OCI-M1 (cell line): ENCODE data around the gene EFEMP2.
"Not testable (repeated sequence)": the region's sequence is repeated elsewhere in the genome, so short reads cannot be mapped to it uniquely, and the experiment has no call there.

Experiments
- DNase-seq: peaks from one replicate; lab custom pipeline; 2025; lab: John Stamatoyannopoulos, UW

Gene EFEMP2

DNA sequence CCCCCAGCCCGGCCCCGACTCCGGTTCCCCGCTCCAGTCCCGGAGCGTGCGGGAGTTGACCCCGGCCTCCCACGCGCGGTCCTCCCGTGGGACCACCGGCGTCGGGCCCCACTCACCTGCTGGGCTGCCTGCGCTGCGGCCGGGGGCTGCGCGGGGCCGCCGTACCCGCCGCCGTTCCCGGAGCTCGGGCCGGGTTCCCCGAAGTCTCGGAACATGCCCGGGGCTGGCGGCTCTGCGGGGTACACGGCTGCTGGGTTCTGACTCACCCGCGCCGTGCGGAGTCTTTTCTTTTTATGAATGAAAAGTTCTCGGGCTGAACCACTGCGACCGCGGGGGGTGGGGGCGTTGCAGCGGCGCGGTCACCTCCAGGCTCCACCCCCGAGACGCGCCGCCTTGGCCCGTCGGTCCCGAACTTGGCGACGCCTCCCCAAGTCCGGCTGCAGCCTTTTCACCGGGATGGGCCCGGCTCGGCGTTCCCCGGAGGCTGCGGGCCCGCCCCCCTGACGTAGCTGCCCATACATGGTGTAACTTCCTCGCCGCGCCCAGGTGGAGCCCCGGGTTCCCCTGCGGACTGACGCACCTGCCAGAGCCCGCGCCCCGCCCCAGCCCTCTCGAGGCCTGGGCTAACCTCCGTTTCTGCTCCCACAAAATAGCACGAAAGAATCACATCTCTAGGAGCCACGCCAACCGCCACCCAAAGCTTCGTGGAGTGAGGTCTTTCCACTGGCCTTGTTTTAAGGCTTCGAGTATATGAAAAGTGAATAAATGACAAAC lies 27.7 kb upstream of the EFEMP2 start, which contains the start of gene FOSL1:
Gene FOSL1 (minus strand): TSS at position 264 of the 774 bp plus-strand sequence. CDS start 49 bp downstream, at position 215.
- peak; percentile 94 for DNase-seq

GRCh38 chr11:65899356-65900124 lies 26.9 kb upstream of the EFEMP2 start:
- DNase-seq: peak; percentile 78

DNA sequence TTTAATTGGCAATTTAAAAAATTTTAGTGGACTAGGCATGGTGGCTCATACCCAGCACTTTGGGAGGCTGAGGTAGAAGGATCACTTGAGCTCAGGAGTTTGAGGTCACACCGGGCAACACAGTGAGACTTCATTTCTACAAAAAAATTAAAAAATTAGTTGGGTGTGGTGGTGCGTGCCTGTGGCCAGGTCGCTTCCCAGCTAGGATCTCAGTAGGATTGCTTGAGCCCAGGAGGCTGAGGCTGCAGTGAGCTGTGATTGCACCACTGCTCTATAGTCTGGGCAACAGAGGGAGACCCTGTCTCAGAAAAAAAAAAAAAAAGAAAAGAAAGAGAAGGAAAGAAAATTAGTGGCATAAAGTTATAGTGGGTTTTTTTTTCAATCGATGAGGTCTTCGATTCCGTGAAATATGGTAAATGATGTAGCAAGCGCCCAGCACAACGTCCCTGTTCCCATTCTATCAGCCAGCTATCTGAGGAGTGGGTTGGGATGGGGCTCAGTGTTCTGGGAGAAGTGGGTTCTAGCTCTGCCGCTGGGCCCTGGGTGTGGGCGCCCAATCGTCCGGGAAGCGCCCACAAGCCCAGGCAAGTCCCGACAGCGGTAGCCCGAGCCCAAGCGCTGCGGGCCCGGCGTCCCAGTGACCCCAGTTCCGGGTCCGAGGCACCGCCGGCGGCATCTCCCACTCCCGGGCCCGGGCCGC lies 26.2 kb upstream of the EFEMP2 start:
- DNase-seq: no peak

DNA sequence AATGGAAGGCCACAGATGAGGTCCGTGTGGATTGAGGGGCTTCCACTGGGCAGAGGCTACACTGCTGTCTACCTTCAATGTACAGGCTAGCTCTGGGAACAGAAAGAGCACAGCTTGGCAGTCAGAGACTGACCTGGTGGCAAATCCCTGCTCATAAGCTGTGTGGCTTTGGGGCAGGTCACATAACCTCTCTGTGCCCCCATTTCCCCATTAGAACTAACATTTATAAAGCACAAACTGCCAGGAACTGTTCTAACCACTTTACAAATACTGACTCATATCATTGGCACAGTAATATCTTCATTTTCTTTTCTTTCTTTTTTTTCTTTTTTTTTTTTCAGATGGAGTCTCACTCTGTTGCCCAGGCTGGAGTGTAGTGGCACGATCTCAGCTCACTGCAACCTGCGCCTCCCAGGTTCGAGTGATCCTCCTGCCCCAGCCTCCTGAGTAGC lies 24.4 kb upstream of the EFEMP2 start:
- no peak for DNase-seq

DNA sequence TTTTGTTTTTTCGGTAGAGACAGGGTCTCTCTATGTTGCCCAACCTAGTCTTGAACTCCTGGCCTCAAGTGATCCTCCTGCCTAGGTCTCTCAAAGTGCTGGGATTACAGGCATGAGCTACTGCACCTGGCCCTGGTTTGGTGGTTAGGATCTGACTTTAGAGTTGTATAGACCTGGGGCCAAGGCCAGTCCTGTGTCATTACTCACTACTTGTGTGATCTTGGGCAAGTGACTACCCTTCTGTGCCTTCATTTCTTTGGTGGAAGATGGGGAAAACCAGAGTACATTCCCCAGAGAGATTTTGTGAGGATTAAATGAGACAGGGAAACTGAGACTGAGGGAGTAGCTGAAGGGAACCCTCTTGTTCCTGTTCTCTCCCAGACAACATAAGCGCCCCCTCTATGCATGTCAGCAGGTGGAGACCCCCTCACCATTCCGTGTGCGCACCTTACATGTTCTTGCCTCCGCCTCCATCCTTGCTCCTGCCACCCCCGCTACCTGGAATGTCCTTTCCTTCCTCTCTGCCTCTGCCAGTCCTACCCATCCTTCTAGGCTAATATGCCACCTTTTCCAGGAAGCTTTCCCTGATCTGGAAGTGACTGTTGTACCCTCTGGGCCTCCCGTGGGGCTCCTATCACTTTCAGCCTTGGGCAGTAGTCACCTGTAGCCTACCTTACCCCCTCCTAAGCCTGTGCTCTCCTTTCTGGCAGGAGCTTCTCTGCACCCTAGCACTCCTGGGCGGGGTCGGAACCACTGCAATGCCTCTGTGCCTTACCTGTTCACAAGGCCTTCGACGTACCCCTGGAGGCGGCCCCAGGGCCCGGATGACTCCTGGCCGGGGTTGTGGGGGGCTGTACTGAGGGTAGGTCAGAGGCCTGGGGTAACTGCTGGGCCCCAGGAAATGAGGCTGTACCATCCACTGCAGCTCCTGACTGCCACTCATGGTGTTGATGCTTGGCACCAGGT lies 23.7 kb upstream of the EFEMP2 start:
- no peak for DNase-seq

- DNase-seq: no peak
Observed at GRCh38 chr11:65895482-65895981, 22.9 kb upstream of the EFEMP2 start.

- no peak for DNase-seq
Observed at GRCh38 chr11:65894034-65894591, 21.5 kb upstream of the EFEMP2 start.

- no peak for DNase-seq
Observed at GRCh38 chr11:65892661-65893317, 20.2 kb upstream of the EFEMP2 start.

- not testable (repeated sequence) for DNase-seq
Observed at GRCh38 chr11:65892137-65892540, 19.5 kb upstream of the EFEMP2 start.

- peak; percentile 70 for DNase-seq
Observed at GRCh38 chr11:65891219-65892136, 18.9 kb upstream of the EFEMP2 start.

DNA sequence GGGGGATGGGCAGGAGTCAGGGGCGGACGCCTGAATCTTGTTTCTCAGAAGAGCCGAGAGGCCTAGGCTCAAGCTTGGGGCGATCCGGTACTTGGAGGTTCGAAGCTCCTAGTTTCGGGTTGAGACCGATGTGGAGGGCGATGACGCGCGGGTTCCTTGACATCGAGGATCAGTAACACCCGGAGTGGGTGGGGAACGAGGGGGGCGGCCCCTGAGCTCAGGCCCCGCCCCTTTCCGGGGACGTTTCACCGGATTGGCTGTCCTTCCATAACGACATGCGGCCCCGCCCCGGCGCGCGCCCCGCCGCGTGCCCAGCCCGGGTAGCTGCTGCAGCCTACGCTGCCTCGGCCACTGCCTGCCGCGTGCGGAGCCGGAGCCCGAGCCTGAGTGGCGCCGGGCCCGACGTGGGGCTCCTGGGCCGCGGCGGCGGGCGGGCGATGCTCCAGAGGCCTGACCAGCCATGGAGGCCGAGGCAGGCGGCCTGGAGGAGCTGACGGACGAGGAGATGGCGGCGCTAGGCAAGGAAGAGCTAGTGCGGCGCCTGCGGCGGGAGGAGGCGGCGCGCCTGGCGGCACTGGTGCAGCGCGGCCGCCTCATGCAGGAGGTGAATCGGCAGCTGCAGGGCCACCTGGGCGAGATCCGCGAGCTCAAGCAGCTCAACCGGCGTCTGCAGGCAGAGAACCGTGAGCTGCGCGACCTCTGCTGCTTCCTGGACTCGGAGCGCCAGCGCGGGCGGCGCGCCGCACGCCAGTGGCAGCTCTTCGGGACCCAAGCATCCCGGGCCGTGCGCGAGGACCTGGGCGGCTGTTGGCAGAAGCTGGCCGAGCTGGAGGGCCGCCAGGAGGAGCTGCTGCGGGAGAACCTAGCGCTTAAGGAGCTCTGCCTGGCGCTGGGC lies 18.0 kb upstream of the EFEMP2 start, which contains the start of gene CCDC85B:
Gene CCDC85B (plus strand): TSS at position 350 of the 895 bp plus-strand sequence. CDS start 111 bp downstream, at position 461.
- peak; percentile 97 for DNase-seq

DNA sequence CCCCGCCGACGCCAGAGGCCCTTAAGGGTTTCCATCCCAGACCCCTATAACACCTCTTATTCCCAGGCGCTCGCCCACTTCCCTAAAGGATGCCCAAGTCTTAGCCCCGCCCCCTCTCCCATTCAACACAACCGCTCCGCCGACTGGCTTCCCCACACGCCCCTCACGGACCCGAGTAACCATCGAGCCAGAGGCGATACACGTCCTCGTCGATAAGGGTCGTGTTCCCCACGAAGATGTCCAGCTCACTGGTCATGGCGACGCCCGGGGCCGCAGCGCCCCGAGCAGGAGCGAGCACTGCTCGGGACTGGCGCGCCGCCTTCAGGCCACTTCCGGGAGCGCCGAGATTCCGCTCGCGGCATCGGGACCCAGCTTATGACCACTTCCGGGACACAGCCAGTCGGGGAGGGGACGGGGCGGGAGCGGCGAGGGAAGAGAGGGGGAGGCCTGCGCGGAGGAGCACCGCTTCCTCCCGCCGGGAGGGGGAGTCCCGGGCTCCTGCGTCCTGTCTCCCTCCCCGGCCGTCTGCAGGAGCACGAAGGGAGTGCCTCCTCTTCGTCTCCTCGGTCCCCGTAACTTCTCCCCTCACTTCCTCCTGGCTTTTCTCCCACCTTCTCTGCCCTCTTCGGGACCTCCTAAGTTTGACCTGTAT lies 15.7 kb upstream of the EFEMP2 start, which contains the start of gene FIBP:
Gene FIBP (minus strand): TSS at position 309 of the 652 bp plus-strand sequence. CDS start 53 bp downstream, at position 256.
- DNase-seq: peak; percentile 98

- DNase-seq: no peak
Observed at GRCh38 chr11:65887723-65888162, 15.1 kb upstream of the EFEMP2 start.

DNA sequence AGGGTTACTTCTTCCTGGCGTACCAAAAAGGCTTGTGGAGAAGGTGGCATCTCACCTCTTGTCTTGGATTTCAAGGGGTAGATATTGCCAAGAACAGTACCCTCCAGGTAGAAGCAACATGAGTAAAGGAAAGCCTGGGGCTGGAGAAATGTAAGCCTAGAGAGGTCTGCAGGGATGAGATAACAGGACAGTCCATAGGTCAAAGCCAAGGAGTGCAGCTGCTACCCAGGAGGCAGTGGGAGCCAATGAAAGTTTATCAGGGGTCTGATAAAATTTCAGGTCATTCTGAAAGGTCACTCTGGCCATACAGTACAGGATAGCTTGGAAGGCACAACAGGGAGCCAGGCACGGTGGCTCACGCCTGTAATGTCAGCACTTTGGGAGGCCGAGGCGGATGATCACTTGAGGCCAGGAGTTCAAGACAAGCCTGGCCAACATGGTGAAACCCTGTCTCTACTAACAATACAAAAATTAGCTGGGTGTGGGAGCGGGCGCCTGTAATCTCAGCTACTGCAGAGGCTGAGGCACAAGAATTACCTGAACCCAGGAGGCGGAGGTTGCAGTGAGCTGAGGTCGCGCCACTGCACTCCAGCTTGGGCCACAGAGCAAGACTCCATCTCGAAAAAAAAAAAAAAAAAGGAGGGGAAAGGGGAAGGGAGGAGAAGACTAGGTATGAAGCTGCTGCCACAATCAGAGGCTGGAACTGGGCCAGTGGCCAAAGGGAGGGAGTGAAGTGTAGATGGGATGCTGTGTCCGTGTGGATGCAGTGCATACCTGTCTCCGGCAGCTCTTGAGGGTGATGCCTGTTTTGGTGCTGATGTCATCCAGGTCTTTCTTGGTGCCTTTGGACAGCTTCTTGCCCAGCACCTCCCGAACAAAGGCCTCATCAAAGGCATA lies 14.5 kb upstream of the EFEMP2 start:
- no peak for DNase-seq

DNA sequence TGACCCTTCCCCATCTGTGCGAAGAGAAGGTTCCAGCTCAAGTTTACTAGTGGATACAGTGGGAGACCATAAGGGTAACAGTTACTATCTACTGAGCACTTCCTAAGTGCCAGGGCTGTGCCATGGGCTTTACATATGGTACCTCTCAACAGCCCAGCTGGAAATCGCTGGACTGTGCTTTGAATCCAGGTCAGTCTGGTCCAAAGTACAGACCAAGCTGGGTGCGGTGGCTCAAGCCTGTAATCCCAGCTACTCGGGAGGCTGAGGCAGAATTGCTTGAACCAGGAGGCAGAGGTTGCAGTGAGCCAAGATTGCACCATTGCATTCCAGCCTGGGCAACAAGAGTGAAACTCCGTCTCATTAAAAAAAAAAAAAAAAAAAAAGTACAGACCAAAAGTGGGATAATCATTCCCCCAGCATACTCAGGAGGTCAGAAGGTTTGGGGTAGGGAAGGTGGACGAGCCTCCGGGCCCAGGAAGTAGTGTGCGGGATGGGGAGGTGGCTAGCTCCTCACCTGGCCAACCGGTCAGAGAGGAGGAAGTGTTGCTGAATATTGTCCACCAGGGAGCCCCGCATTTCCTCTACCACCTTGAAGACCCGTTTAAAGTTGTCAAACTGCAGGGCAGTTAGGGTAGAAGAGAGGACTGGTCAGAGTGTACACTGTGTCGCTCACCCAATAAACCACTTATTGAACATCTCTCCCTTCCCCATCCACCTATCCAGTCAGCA lies 13.4 kb upstream of the EFEMP2 start:
- DNase-seq: no peak
